ENCODE measurements around the gene CFAP53.
A peak's percentile ranks its signal among the peaks of the same experiment; 100 is the strongest.

Gene CFAP53

DNA sequence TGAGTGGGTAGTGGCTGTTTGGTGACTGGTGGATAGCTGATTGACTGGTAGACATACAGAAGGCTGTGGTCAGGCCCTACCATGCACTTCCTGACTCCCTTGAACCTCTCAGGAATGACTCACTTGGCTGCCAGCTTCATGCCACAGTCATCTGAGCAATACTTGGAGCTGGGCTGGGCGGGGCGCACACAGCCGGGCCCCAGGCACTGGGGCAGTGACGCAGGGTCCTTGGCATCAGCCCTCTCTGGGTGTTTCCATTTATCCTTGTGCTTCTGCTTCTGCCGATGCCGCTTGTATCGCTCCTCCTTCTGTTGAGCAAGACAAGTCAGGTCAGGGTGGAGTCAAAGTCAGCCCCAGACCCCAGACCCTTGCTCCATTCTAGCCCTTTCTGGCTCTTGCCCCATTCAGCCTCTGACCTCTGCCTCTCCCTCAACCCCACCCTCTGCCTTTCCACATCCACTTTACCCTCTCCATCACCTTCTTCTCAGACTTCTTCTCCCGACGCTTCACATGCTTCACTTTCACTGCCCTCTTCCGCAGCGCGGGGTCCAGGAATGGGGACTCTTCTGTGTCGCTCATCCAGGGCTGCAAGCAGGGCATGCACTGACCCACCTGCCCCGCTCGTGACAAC lies 18.1 kb upstream of the CFAP53 start:
- Mint-ChIP-seq H3K4me3 (peak overlapping the region; percentile 53), H3K9me3 (peaks cover 2% of the 10 kb centered on the region), H3K4me1 (peaks cover 37% of the 10 kb centered on the region), H3K27ac (no peak overlapping the region), H3K36me3 (peaks cover 41% of the 10 kb centered on the region), H3K27me3 (no peaks in the 10 kb centered on the region)
- DNase-seq (ENCODE audit: low spot score in 2 of 2) (no peak), ATAC-seq (ENCODE audit: low read depth) (no peak)

DNA sequence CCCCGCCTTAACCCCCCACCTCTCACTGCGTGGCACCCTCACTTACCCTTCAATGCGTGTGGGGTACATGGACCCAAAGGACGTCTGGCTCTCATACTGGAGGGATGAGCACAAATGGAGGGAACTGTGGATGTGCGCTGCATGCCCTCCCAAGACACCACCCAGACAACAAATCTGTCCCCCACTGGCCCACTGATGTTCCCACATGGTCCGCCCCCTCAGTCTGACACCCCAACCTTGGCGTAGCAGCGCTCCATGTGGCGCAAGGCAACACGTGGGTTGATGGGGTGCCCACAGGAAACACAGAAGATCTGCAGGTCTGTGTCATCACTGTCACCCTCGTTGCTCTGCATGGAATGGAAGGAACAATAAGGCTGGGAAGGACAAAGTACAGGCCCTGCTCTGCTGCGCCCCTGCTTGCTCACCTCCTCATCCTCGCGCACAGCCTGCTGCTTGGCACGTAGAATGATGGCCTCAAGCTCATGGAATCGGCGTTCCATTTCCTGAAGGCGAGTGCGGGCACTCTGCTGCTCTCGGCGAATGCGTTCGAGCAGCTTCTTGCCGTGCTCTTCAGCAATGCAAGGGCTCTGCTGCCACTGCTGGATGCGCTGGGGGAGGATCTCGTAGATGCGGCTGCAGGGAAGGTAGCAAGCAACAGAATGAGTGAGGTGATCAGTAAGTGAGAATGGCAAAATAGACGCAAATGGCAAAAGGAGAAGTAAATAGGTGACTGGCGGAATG lies 17.3 kb upstream of the CFAP53 start:
- peaks cover 43% of the 10 kb centered on the region for H3K4me1 Mint-ChIP-seq
- H3K4me3 Mint-ChIP-seq, result peak overlapping the region; percentile 35
- H3K36me3 Mint-ChIP-seq, result peaks cover 46% of the 10 kb centered on the region
- H3K27ac Mint-ChIP-seq, result no peak overlapping the region
- DNase-seq (ENCODE audit: low spot score in 2 of 2) (no peak), ATAC-seq (ENCODE audit: low read depth) (no peak)
- no peaks in the 10 kb centered on the region for H3K27me3 Mint-ChIP-seq
- H3K9me3 Mint-ChIP-seq, result peaks cover 2% of the 10 kb centered on the region

DNA sequence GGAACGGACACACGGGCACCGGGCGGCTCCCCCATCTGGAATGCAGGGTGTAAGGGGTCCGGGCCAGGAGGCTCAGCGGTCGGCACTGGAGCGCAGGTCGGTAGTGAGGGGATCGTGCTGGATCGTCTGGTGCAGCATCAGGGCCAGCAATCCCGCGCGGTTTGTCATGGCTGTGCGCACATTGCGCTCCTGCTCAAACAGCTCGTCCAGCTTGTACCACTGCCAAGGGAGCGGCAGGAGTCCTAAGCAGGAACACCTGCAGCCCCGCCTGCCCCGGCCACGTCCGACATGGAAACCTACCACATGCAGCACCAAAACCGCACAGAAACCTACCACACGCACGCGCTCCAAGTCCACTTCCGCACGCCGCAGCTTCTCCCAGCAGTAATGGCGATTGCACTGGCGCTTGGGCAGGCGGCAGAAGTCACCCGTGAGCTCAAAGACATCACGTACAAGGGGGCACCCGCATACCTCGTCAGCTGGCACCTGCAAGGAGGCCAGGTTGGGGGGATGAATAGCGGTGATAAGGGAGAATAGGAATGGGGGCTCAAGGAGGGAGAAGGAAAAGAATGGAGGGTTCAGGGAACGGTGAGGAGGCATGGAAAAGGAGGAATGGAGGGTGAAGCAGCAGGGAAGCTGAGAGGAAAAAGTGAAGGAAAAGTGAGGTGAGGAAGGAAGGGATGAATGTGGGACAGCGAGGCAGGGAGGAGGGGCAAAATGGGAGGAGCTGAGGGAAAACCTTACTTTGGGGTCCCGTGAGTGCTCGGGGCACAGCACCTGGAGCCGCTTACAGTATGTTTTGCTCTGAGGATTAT lies 16.4 kb upstream of the CFAP53 start:
- DNase-seq (ENCODE audit: low spot score in 2 of 2) (no peak), ATAC-seq (ENCODE audit: low read depth) (no peak)
- H3K27me3 Mint-ChIP-seq, result no peaks in the 10 kb centered on the region
- H3K27ac Mint-ChIP-seq, result no peak overlapping the region
- H3K4me1 Mint-ChIP-seq, result peaks cover 44% of the 10 kb centered on the region
- peak overlapping the region; percentile 58 for H3K4me3 Mint-ChIP-seq
- peaks cover 2% of the 10 kb centered on the region for H3K9me3 Mint-ChIP-seq
- H3K36me3 Mint-ChIP-seq, result peaks cover 49% of the 10 kb centered on the region

GRCh38 chr18:50281972-50282520 lies 15.8 kb upstream of the CFAP53 start:
- peaks cover 47% of the 10 kb centered on the region for H3K36me3 Mint-ChIP-seq
- H3K27me3 Mint-ChIP-seq, result no peaks in the 10 kb centered on the region
- peaks cover 2% of the 10 kb centered on the region for H3K9me3 Mint-ChIP-seq
- ATAC-seq (ENCODE audit: low read depth) (no peak), DNase-seq (ENCODE audit: low spot score in 2 of 2) (no peak)
- peaks cover 40% of the 10 kb centered on the region for H3K4me1 Mint-ChIP-seq
- peak overlapping the region; percentile 99 for H3K4me3 Mint-ChIP-seq
- peak overlapping the region; percentile 96 for H3K27ac Mint-ChIP-seq

DNA sequence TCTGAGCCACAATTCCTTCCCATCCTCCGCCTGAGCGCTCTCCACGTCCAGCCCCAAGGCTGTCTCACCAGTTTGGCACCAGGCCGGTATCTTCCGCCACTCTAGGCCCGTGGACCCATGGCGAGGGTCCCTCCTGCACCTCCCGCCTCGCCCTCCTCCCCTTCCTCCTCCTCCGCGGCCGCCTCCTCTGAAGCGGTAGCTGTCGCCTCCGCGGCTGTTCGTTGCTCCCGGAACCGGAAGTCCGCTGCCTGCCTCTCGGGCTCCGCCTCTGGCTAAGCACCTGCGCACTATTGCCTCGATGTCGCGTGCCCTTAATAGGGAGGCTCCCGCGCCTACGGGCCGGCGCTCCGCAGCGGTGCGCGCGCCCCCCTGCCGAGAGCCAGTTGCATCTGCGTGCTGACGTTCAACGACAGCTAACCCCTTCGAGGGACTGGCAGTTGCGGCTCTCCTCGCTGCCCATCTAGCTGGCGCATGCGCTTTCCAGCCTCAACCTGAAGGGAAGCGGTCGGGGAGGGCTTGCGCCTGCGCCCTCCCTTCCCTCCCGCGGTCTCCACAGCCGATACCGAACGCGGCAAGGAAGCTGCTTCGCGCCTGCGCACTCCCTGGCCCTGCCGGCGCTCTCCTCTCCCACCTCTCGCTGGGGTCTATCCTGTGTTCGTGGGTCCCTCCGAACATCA lies 15.1 kb upstream of the CFAP53 start, which contains the start of gene MBD1:
Gene MBD1 (minus strand): TSS at position 229 of the 677 bp plus-strand sequence. CDS start 1,531 bp downstream, outside the sequence.
- ATAC-seq (ENCODE audit: low read depth), result peak; percentile 89
- H3K27me3 Mint-ChIP-seq, result no peaks in the 10 kb centered on the region
- peak within 1 kb of the TSS; percentile 99 for H3K4me3 Mint-ChIP-seq
- peak within 1 kb of the TSS; percentile 96 for H3K27ac Mint-ChIP-seq
- peaks cover 2% of the 10 kb centered on the region for H3K9me3 Mint-ChIP-seq
- peak; percentile 94 for DNase-seq (ENCODE audit: low spot score in 2 of 2)
- H3K36me3 Mint-ChIP-seq, result peaks cover 46% of the 10 kb centered on the region
- H3K4me1 Mint-ChIP-seq, result peaks cover 35% of the 10 kb centered on the region

DNA sequence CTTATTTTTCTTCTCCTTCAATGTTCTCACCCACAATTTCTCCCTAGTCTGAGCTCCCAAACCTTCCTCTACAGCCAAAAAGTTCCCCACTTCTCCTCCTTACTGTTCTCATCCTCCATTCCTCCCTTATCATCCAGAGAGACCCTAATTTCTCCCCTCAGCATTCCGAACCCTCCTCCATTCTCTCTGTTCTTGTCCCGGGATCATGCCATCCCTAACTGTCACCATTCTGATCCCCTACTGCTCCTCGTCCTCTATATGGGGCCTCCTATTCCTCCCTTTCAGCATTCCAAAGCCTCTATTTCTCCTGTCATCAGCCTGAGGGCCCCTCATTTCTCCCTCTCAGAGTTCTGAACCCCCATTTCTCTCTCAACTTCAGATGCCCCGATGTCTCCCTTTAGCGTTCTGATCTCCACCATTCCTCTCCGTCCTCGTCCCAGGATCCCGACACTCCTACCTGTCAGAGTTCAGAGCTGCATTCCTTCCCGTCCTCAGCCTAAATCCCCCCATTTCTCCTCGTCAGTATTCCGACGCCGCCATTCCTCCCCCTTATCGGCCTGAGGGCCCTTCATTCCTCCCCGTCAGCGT lies 14.5 kb upstream of the CFAP53 start:
- Mint-ChIP-seq H3K4me1 (peaks cover 32% of the 10 kb centered on the region), H3K27ac (peak overlapping the region; percentile 96), H3K27me3 (no peaks in the 10 kb centered on the region), H3K9me3 (peaks cover 2% of the 10 kb centered on the region), H3K36me3 (peaks cover 48% of the 10 kb centered on the region), H3K4me3 (peak overlapping the region; percentile 99)
- DNase-seq (ENCODE audit: low spot score in 2 of 2), result no peak
- no peak for ATAC-seq (ENCODE audit: low read depth)

DNA sequence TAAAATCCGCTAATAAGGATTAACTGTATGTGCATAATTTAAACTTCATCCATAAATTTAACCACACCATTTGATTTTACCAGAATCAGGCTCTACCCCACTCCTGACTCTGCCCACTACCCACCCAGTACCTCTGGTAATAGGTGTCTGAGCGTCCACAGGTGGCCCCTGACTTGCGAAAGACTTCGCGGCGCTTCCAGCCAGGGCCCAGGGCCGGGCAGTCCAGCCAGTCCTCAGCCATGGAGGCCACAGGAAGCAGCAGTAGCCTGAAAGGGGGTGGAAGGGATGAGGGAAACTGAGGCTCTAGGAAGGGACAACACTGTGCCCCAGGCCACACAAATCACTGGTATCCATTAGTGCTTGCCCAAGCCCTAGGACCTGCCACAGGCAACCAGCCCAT lies 13.5 kb upstream of the CFAP53 start:
- Mint-ChIP-seq H3K27me3 (no peaks in the 10 kb centered on the region), H3K27ac (peak overlapping the region; percentile 96), H3K9me3 (peaks cover 2% of the 10 kb centered on the region), H3K4me1 (peaks cover 31% of the 10 kb centered on the region), H3K36me3 (peaks cover 51% of the 10 kb centered on the region), H3K4me3 (peak overlapping the region; percentile 99)
- ATAC-seq (ENCODE audit: low read depth) (no peak), DNase-seq (ENCODE audit: low spot score in 2 of 2) (no peak)

- no peak overlapping the region for H3K27ac Mint-ChIP-seq
- peaks cover 47% of the 10 kb centered on the region for H3K36me3 Mint-ChIP-seq
- H3K4me3 Mint-ChIP-seq, result no peak overlapping the region
Observed at GRCh38 chr18:50277942-50278341, 11.6 kb upstream of the CFAP53 start.

DNA sequence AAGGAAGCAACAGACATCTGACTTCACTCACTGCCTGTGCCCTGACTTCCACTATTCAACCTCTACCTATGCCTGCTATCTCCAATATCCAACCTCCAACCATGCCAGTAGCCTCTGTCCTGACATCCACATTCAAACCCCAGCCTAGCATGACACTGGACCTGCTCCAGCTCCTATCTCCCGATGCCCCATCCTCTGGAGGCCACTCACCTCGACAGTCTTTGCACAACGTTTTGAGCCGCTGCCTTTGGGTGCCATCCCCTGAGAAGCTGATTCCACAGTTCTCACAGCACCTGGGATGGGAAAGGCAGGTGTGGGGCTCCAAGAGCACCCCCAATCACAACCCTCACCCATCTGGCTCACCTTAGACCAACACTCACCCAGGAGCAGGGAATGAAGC lies 10.2 kb upstream of the CFAP53 start:
- Mint-ChIP-seq H3K36me3 (peaks cover 45% of the 10 kb centered on the region), H3K9me3 (no peaks in the 10 kb centered on the region), H3K4me3 (no peak overlapping the region), H3K4me1 (peaks cover 25% of the 10 kb centered on the region), H3K27ac (no peak overlapping the region), H3K27me3 (no peaks in the 10 kb centered on the region)
- no peak for DNase-seq (ENCODE audit: low spot score in 2 of 2)
- no peak for ATAC-seq (ENCODE audit: low read depth)

More at GRCh38 chr18:50277942-50278341, 11.6 kb upstream of the CFAP53 start:
- ATAC-seq (ENCODE audit: low read depth) (no peak), DNase-seq (ENCODE audit: low spot score in 2 of 2) (no peak)
- Mint-ChIP-seq H3K4me1 (peaks cover 28% of the 10 kb centered on the region), H3K9me3 (peaks cover 2% of the 10 kb centered on the region), H3K27me3 (no peaks in the 10 kb centered on the region)

- H3K9me3 Mint-ChIP-seq, result no peaks in the 10 kb centered on the region
- peaks cover 48% of the 10 kb centered on the region for H3K36me3 Mint-ChIP-seq
- ATAC-seq (ENCODE audit: low read depth) (no peak), DNase-seq (ENCODE audit: low spot score in 2 of 2) (no peak)
- no peak overlapping the region for H3K27ac Mint-ChIP-seq
- H3K27me3 Mint-ChIP-seq, result no peaks in the 10 kb centered on the region
- no peak overlapping the region for H3K4me3 Mint-ChIP-seq
- H3K4me1 Mint-ChIP-seq, result peaks cover 17% of the 10 kb centered on the region
Observed at GRCh38 chr18:50275503-50276036, 9.3 kb upstream of the CFAP53 start.

DNA sequence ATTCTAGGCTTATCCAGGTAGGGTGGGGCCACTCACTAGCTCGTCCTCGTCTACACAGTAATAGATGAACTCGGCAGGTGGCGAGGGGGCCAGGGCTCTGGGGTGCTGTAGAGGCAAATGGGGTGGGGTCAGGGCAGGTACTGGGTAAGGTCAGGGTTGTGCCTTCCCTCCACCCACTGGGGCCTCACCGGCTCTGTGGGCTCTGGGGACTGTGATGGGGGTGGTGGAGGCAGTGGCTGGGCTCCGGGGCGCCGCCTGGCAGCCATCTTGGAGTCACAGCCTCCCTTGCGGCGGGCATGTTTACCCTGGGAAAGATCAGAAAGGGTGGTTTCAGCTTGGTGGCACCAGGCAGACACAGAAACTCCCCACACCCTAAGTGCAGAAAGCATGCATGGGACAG lies 8.6 kb upstream of the CFAP53 start:
- peaks cover 52% of the 10 kb centered on the region for H3K36me3 Mint-ChIP-seq
- no peaks in the 10 kb centered on the region for H3K27me3 Mint-ChIP-seq
- H3K4me3 Mint-ChIP-seq, result no peak overlapping the region
- H3K9me3 Mint-ChIP-seq, result no peaks in the 10 kb centered on the region
- peaks cover 13% of the 10 kb centered on the region for H3K4me1 Mint-ChIP-seq
- ATAC-seq (ENCODE audit: low read depth) (no peak), DNase-seq (ENCODE audit: low spot score in 2 of 2) (no peak)
- H3K27ac Mint-ChIP-seq, result no peak overlapping the region

DNA sequence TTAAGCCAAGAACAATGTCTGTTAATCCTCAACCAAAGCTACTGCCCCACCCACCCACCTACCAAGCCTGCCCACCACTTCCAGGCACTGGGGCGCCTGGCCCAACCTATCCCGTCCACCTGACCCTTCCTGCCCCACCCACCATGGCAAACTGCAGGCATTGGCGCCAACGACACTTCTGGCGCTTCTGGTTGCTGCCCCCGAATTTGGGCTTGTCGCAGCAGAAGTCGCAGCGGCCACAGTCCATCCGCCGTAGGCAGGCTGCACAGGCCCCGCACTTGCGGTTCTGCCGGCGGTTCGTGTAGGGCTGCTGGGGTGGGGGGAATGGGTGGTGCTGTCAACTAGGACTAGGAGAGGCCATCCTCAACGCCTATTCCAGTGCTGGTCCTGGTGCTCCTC lies 7.7 kb upstream of the CFAP53 start:
- Mint-ChIP-seq H3K4me1 (peaks cover 10% of the 10 kb centered on the region), H3K36me3 (peaks cover 52% of the 10 kb centered on the region), H3K9me3 (no peaks in the 10 kb centered on the region), H3K4me3 (no peak overlapping the region), H3K27me3 (no peaks in the 10 kb centered on the region), H3K27ac (no peak overlapping the region)
- ATAC-seq (ENCODE audit: low read depth), result no peak
- DNase-seq (ENCODE audit: low spot score in 2 of 2), result no peak

Data from memory B cell (primary cell).